ENCODE measurements around the gene RAB3GAP1.
"Not testable (repeated sequence)": the region's sequence is repeated elsewhere in the genome, so short reads cannot be mapped to it uniquely, and the experiment has no call there.

The RAB3GAP1 gene

DNA sequence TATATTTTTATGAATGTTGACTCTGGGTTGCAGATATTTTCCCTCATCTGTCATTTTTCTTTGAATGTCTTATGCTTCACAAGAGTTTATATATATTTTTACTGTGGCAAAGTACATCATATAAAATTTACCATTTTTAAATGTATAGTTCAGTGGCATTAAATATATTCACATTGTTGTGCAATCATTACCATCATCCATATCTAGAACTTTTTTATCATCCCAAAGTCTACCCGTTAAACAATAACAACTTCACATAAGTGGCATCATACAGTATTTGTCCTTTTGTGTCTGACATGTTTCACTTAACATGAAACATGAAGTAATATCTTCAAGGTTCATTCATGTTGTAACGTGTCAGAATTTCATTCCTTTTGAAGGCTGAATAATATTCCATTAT lies 24.5 kb downstream of the RAB3GAP1 start:
- H3K4me3 ChIP-seq (ENCODE audit: low read length), result no peak overlapping the region
- TF ChIP-seq ZNF274 (IDR thresholded peaks at IDR 0.05; ENCODE audit: low read depth, low read length), result no peak

DNA sequence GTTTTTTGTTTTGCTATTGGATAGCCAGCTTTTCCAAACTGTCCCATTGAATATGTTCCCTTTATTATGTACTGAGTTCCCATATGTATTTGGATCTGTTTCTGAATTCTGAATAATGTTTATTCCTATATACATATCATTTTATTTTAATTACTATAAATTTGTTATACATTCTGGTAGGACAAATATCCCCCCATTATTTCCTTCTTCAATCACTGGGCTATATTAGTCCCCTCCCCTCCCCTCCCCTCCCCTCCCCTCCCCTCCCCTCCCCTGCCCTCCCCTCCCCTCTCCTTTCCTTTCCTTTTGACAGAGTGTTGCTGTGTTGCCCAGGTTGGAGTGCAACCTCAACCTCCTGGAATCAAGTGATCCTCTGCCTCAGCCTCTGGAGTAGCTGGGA lies 26.3 kb downstream of the RAB3GAP1 start:
- no peak for TF ChIP-seq ZNF274 (IDR thresholded peaks at IDR 0.05; ENCODE audit: low read depth, low read length)
- no peak overlapping the region for H3K4me3 ChIP-seq (ENCODE audit: low read length)

DNA sequence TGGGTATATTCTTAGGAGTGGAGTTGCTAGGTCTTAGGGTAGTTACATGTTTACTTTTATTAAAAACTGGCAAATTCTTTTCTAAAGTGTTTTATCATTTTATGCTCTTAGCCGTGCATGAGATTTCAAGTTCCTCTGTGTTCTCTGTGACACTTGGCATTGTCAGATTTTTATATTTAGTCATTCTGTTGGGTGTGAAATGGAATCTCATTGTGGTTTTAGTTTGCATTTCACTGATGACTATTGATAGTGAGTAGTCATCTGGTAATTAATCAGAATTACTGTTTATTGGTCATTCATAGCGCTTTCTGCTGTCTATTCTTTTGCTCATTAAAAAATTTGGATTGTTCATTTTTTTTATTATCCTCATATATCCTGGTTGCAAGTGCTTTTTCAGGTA lies 34.1 kb downstream of the RAB3GAP1 start:
- H3K4me3 ChIP-seq (ENCODE audit: low read length), result no peak overlapping the region
- TF ChIP-seq ZNF274 (IDR thresholded peaks at IDR 0.05; ENCODE audit: low read depth, low read length), result no peak

DNA sequence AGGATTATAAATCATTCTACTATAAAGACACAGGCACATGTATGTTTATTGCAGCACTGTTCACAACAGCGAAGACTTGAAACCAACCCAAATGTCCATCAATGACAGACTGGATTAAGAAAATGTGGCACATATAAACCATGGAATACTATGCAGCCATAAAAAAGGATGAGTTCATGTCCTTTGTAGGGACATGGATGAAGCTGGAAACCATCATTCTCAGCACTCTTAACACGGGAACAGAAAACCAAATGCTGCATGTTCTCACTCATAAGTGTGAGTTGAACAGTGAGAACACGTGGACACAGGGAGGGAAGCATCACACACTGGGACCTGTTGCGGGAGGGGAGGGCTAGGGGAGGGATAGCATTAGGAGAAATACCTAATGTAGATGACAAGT lies 37.5 kb downstream of the RAB3GAP1 start:
- H3K4me3 ChIP-seq (ENCODE audit: low read length), result not testable (repeated sequence)

DNA sequence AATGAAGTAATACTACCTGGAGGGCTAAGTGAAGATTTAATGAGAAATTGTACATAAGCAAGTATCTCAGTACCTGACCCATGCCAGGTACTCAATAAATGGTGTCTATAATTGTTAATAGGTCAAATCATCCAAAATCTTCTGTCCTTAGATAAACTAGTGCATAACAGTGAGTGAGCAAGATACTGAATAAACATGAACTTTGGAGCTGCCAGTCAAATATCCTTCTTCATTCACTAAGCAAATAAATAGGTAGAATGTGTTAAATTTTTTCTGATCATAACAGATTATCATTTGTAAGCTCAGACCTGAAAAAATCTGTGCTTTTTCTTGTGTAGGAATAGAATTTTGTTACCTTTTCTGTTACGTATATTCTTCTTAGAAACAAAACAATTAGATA lies 39.6 kb downstream of the RAB3GAP1 start:
- no peak for TF ChIP-seq ZNF274 (IDR thresholded peaks at IDR 0.05; ENCODE audit: low read depth, low read length)

DNA sequence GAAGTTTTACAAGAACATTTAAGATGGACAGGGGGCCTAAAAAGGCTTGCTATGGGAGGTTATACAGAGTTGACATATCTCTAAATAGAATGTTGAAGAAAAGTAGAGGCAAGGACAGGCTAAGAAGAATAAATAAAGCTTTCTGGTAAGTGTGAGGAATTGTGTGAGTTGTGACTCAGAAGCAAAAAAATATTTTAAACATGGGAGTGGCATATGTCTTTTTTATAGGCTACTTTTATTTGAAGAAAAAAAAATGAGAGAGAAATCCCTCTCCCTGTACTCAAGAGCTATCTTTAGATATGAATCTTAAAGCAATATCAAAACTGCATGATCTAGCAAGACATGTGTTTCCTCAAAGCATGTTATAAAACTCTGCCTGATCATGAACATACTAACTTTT lies 41.1 kb downstream of the RAB3GAP1 start:
- no peak overlapping the region for H3K4me3 ChIP-seq (ENCODE audit: low read length)
- no peak for TF ChIP-seq ZNF274 (IDR thresholded peaks at IDR 0.05; ENCODE audit: low read depth, low read length)

More for the DNA sequence above, 39.6 kb downstream of the RAB3GAP1 start:
- no peak overlapping the region for H3K4me3 ChIP-seq (ENCODE audit: low read length)

DNA sequence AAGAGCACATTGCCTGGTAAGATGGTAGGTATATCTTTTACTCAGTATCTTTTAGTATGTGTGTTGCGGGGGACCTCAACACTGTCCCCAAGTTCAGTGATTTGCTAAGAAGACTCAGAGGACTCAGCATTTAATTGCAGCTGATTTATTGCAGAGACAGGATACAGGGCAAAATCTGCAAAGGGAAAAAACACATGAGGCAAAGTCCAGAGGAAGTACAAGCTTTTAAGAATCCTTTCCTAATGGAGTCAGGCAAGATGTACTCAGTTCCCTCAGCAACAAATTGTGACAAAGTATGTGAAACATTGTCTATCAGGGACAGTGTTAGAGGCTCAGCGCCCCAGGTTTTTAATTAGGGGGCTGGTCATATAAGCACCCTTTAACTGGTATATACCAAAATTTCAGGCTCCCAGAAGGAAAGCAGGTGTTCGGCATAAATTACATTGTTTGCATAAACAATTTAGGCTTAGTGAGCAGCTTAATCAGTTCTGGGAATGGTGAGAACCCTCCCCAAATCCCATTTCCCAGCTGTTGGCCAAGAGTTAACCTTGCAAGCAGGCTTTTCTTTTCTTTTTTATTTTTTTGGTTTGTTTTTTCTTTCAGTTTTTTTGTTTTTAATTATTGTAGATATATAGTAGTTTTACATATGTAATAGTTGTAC lies 41.7 kb downstream of the RAB3GAP1 start:
- TF ChIP-seq ZNF274 (IDR thresholded peaks at IDR 0.05; ENCODE audit: low read depth, low read length), result no peak
- H3K4me3 ChIP-seq (ENCODE audit: low read length), result no peak overlapping the region

DNA sequence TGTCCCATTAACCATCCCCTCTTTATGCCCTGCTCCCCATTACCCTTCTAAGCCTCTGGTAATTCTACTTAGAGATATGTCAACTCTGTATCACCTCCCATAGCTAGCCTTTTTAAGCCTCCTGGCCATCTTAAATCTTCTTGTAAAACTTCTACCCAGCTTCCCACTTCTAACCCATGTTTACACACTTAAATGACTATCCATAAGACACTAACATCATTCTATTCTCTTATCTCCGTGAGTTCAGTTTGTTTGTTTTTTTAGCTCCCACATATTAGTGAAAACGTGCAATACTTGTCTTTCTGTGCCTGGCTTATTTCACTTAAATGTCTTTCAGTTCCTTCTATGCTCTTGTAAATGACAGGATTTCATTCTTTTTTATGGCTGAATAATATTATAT lies 42.4 kb downstream of the RAB3GAP1 start:
- no peak overlapping the region for H3K4me3 ChIP-seq (ENCODE audit: low read length)
- no peak for TF ChIP-seq ZNF274 (IDR thresholded peaks at IDR 0.05; ENCODE audit: low read depth, low read length)

DNA sequence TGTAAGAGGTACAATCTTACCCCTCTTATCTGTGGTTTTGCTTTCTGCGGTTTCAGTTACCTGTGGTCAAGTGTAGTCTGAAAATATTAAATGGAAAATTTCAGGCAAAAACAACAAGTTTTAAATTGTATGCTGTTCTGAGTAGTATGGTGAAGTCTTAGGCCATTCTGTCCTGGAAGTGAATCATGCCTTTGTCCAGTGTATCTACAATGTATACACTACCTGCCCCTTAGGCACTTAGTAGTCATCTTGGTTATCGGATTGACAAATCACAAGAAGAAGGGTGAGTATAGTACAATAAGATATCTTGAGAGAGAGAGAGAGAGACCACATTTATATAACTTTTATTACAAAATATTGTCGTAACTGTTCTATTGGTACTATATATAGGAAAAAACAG lies 43.5 kb downstream of the RAB3GAP1 start:
- no peak for TF ChIP-seq ZNF274 (IDR thresholded peaks at IDR 0.05; ENCODE audit: low read depth, low read length)
- no peak overlapping the region for H3K4me3 ChIP-seq (ENCODE audit: low read length)

DNA sequence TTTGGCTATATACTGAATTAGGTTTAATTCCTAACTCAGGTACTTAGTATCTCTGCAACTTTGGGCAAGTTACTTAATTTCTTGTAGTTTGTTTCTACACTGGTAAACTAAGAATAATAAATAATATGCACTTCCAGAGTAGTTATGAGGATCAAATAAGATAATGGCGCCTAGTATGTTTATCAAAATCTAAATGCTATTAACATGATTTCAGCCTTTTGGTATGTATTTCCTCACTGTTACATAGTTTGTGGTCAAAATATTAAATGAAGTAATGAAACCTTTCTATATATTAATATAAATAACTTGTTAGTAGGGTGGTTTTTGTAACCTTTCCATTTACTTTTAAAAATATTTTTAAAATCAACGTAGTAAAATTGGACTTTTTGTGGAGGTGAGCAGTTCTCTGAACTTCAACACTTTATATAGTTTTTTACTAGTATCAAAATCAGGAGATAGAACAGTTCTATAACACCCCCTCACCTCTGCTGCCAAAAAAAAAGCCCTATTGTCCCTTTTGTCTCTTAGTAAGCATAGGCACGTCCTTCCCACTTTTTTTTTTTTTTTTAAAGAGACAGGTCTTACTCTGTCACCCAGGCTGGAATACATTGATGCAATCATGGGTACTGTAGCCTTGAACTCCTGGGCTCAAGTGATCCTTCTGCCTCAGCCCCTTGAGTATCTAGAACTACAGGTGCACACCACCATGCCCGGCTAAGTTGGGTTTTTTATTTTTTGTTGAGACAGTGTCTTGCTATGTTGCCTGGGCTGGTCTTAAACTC lies 44.8 kb downstream of the RAB3GAP1 start:
- no peak overlapping the region for H3K4me3 ChIP-seq (ENCODE audit: low read length)
- no peak for TF ChIP-seq ZNF274 (IDR thresholded peaks at IDR 0.05; ENCODE audit: low read depth, low read length)

DNA sequence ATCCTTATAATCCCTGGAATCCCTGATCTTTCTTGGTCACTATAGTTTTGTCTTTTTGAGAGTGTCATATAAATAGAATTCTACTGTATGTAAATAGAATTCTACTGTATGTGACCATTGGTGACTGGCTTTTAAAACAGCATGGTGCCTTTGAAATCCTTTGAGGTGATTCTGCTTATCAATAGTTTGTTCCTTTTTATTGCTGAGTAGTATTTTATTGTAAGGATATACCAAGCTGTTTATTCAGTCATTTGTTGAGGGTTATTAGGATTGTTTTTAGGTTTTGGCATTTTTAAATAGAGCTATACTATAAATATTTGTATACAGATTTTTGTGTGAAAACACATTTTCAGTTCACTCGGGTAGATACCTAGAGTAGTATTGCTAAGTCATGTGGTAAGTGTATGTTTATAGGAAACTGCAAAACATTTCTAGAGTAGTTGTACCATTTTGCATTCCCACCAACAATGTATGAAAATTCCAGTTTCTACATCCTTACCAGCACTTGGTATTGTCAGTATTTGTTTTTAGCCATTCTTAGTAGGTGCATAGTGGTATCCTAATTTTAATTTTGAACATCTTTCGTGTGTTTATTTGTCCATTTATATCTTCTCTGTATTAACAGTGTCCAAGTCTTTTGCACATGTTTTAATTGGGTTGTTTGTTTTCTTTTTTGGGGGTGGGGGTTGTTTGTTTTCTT lies 45.6 kb downstream of the RAB3GAP1 start:
- H3K4me3 ChIP-seq (ENCODE audit: low read length), result no peak overlapping the region

DNA sequence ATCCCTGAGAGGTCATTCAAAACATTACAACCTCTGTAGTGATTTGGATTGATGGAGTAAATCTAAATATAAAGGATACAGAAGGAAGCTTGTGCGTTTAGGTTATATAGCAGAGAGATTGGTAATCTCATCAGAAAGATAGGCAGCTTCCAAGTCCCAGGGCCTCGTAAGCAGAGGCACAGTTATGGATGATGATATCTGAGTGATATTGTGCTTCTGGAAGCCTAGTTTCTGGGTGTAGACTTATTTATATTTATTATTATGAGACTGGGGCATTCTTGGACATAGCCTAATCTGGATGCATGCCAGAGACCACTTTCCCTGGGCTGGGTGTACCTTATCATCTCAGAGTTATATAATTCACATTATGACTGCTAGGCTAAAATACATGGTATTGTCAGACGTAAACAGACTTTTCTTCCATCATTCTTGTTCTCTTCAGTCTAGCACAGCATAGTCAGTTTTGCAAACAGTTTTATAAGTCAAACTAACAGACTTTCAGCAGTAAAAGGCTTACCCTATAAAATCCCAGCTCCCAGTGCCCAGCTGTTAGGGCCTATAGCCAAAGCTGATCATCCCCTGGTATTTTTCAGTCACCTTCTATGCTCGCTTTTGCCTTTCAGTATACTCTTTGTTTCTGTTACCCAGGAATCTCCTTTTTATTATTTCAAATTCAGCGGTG lies 47.9 kb downstream of the RAB3GAP1 start:
- no peak overlapping the region for H3K4me3 ChIP-seq (ENCODE audit: low read length)
- no peak for TF ChIP-seq ZNF274 (IDR thresholded peaks at IDR 0.05; ENCODE audit: low read depth, low read length)

More for the DNA sequence above, 45.6 kb downstream of the RAB3GAP1 start:
- no peak for TF ChIP-seq ZNF274 (IDR thresholded peaks at IDR 0.05; ENCODE audit: low read depth, low read length)

DNA sequence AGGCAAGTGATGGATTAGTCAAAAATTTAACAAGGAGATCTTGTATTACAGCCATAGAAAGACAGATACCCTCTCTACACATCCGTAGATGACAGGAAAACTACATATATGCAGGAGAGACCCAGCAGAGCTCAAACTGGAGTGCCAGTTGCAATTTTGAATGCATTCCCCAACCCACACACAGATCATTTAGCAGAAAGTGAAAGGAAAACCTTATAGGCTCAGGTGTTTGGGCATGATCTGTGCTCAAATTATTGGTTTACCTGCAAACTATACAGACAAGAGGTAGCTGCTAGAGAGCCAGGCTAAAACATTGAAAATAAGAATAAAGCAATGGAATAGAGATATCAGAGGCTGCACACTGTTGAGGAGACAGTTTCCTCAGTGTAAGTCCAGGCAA lies 51.8 kb downstream of the RAB3GAP1 start:
- H3K4me3 ChIP-seq (ENCODE audit: low read length), result no peak overlapping the region
- TF ChIP-seq ZNF274 (IDR thresholded peaks at IDR 0.05; ENCODE audit: low read depth, low read length), result no peak

DNA sequence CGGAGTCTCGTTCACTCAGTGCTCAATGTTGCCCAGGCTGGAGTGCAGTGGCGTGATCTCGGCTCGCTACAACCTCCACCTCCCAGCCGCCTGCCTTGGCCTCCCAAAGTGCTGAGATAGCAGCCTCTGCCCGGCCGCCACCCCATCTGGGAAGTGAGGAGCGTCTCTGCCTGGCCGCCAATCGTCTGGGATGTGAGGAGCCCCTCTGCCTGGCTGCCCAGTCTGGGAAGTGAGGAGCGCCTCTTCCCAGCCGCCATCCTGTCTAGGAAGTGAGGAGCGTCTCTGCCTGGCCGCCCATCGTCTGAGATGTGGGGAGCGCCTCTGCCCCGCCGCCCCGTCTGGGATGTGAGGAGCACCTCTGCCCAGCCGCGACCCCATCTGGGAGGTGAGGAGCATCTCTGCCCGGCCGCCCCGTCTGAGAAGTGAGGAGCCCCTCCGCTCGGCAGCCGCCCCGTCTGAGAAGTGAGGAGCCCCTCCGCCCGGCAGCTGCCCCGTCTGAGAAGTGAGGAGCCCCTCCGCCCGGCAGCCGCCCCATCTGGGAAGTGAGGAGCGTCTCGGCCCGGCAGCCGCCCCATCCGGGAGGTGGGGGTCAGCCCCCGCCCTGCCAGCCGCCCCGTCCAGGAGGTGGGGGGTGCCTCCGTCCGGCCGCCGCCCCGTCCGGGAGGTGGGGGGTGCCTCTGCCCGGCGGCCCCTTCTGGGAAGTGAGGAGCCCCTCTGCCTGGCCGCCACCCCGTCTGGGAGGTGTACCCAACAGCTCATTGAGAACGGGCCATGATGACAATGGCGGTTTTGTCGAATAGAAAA lies 53.6 kb downstream of the RAB3GAP1 start:
- not testable (repeated sequence) for H3K4me3 ChIP-seq (ENCODE audit: low read length)

Measured in GM08714 (cell line).